ENCODE results near the gene MAFG. TPM values are rescaled to one million over a fixed set of nuclear protein-coding genes. Genes with fewer than 3 reads are reported as not detected.

Gene MAFG
- total and polyA plus RNA-seq, 2 of the 13 experiments (the other 11 are each of a cell fraction or from before 2014, with no cell fraction given), result 14.5 to 20.0 TPM

- TF ChIP-seq ZNF274 (CRISPR knock-in tag; IDR thresholded peaks at IDR 0.05) (0 out of 2 replicates have a peak, but pooled peaks have one; percentile 15), ZBTB46 (CRISPR knock-in tag; IDR thresholded peaks at IDR 0.05; ENCODE audit: borderline replicate concordance) (no peak), ZNF780A (CRISPR knock-in tag; IDR thresholded peaks at IDR 0.05) (0 out of 2 replicates have a peak, but pooled peaks have one; percentile 19), ZBTB39 (CRISPR knock-in tag; IDR thresholded peaks at IDR 0.05) (no peak), MLXIP (CRISPR knock-in tag; IDR thresholded peaks at IDR 0.05; ENCODE audit: borderline replicate concordance) (no peak), HIVEP1 (CRISPR knock-in tag; IDR thresholded peaks at IDR 0.05) (no peak), ZNF773 (CRISPR knock-in tag; IDR thresholded peaks at IDR 0.05; ENCODE audit: borderline replicate concordance) (no peak), PHF5A (CRISPR knock-in tag; IDR thresholded peaks at IDR 0.05; ENCODE audit: low read depth, unreplicated experiment) (no peak), PITX1 (CRISPR knock-in tag; IDR thresholded peaks at IDR 0.05) (no peak), ZMAT3 (CRISPR knock-in tag; conservative IDR thresholded peaks at IDR 0.05) (peak; percentile 57; the same call in 1 of the 2 replicates), MYC (CRISPR knock-in tag; IDR thresholded peaks at IDR 0.05; ENCODE audit: borderline replicate concordance) (no peak), ZNF749 (CRISPR knock-in tag; IDR thresholded peaks at IDR 0.05; ENCODE audit: borderline replicate concordance) (0 out of 2 replicates have a peak, but pooled peaks have one; percentile 37), ZNF414 (CRISPR knock-in tag; IDR thresholded peaks at IDR 0.05) (no peak), ZNF800 (CRISPR knock-in tag; IDR thresholded peaks at IDR 0.05) (no peak), ZNF280B (CRISPR knock-in tag; IDR thresholded peaks at IDR 0.05; ENCODE audit: borderline replicate concordance) (no peak), ZNF563 (CRISPR knock-in tag; IDR thresholded peaks at IDR 0.05) (peak; percentile 56; the same call in 1 of the 2 replicates), ZNF879 (CRISPR knock-in tag; IDR thresholded peaks at IDR 0.05) (no peak)
Measured at GRCh38 chr17:81917565-81918332, 9.8 kb downstream of the MAFG start, which contains the start of gene SIRT7 (continued).

Measured in HepG2 (cell line).